ENCODE data around the gene ATXN2. TPM values are rescaled to one million over a fixed set of nuclear protein-coding genes. Genes with fewer than 3 reads are reported as not detected.
"Not testable (repeated sequence)": the region's sequence is repeated elsewhere in the genome, so short reads cannot be mapped to it uniquely, and the experiment has no call there.

The ATXN2 gene
- total RNA-seq, 1 experiment from 2014 or later, result 72.9 TPM

DNA sequence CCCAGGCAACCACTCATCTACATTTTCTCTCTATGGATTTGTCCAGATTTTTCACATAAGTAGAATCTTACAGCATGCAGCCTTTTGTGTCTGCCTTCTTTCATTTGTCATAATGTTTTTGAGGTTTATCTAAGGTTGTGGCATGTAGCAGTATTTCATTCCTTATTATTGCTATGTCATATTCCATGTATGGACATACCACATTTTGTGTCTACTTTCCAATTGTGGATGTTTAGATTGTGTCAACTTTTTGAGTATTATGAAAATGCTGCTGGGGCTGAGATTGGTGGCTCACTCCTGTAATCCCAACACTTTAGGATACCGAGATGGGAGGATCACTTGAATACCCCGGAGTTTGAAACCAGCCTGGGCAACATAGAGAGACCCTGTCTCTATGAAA, 3.2 kb upstream of the ATXN2 start:
- H3K4me3 Mint-ChIP-seq, result no peak overlapping the region

GRCh38 chr12:111600986-111601385, 1.9 kb upstream of the ATXN2 start:
- Mint-ChIP-seq H3K4me3 (peak overlapping the region in 1 of 2 experiments; percentile 86; a peak in 2 of 5 replicates), H3K4me1 (peaks cover 11 to 13% of the 10 kb centered on the region in 2 experiments), H3K36me3 (ENCODE audit: insufficient read depth in 1 of 3, low read depth in 3 of 3) (peaks cover 0 to 11% (median 0%) of the 10 kb centered on the region in 3 experiments; a peak in 3 of 7 replicates)
- H3K14ac ChIP-seq (ENCODE audit: insufficient read depth, low read length); H3K4me2 ChIP-seq (ENCODE audit: insufficient read depth, insufficient read length, low read length); H3K9ac ChIP-seq (ENCODE audit: extremely low read depth, insufficient read length, low read length); H3K79me1 ChIP-seq (ENCODE audit: insufficient read depth, low read depth, low read length, poor library complexity, severe bottlenecking); H3K9me3 ChIP-seq (ENCODE audit: control insufficient read depth, low read depth, low read length); H4K91ac ChIP-seq (ENCODE audit: insufficient read length, low read depth, low read length); H3K27ac Mint-ChIP-seq; H2BK12ac ChIP-seq (ENCODE audit: insufficient read length, low read depth, low read length); H3K18ac ChIP-seq (ENCODE audit: insufficient read length, low read depth, low read length); H3K4ac ChIP-seq (ENCODE audit: low read depth, low read length); H3K56ac ChIP-seq (ENCODE audit: insufficient read length, low read depth, low read length); H3T11ph ChIP-seq (ENCODE audit: low read length); H2BK5ac ChIP-seq (ENCODE audit: insufficient read length, low read length); H4K8ac ChIP-seq (replicated peaks; ENCODE audit: insufficient read length, low read depth, low read length); H3K27me3 Mint-ChIP-seq (ENCODE audit: low read depth); DNase-seq; H2BK120ac ChIP-seq (ENCODE audit: low read depth, low read length, poor library complexity, severe bottlenecking); H3K27me3 ChIP-seq (ENCODE audit: insufficient read depth, low read length); H4K20me1 ChIP-seq (ENCODE audit: control insufficient read depth, insufficient read depth, insufficient read length); H2BK15ac ChIP-seq (ENCODE audit: low read depth, low read length); H4K5ac ChIP-seq (ENCODE audit: insufficient read length, low read depth, low read length); H3K79me2 ChIP-seq (ENCODE audit: insufficient read depth, low read length); H3K4me1 ChIP-seq (ENCODE audit: insufficient read depth, low read length); H3K27ac ChIP-seq (ENCODE audit: insufficient read length, low read depth, low read length); H2AFZ ChIP-seq (ENCODE audit: low read length); H2BK20ac ChIP-seq (ENCODE audit: low read depth, low read length, poor library complexity, severe bottlenecking); H2AK5ac ChIP-seq (ENCODE audit: insufficient read length, low read length); H3K23ac ChIP-seq (ENCODE audit: insufficient read length, low read depth, low read length); H3K9me3 Mint-ChIP-seq: not testable (repeated sequence)
- peaks cover 20% of the 10 kb centered on the region for H3K23me2 ChIP-seq (ENCODE audit: insufficient read length, low read depth, low read length, poor library complexity, severe bottlenecking)
- no CpG with 5 or more reads among the region's 12 CpGs for WGBS (ENCODE audit: extremely low coverage, insufficient read length, low lambda C conversion rate)

More for the DNA sequence above, 3.2 kb upstream of the ATXN2 start:
- H3K27me3 ChIP-seq (ENCODE audit: insufficient read depth, low read length), result no peaks in the 10 kb centered on the region
- DNase-seq, result no peak
- no CpG with 5 or more reads among the region's 2 CpGs for WGBS (ENCODE audit: extremely low coverage, insufficient read length, low lambda C conversion rate)
- H3K23me2 ChIP-seq (ENCODE audit: insufficient read length, low read depth, low read length, poor library complexity, severe bottlenecking), result peaks cover 17% of the 10 kb centered on the region
- no peak overlapping the region for H2BK20ac ChIP-seq (ENCODE audit: low read depth, low read length, poor library complexity, severe bottlenecking)
- no peak overlapping the region for H3K9ac ChIP-seq (ENCODE audit: extremely low read depth, insufficient read length, low read length)
- no peak overlapping the region for H2BK5ac ChIP-seq (ENCODE audit: insufficient read length, low read length)
- Mint-ChIP-seq H3K27ac (no peak overlapping the region), H3K27me3 (ENCODE audit: low read depth) (no peaks in the 10 kb centered on the region; the same call in 1 of the 2 replicates), H3K9me3 (peaks cover 5 to 8% of the 10 kb centered on the region in 2 experiments; a peak in 4 of 5 replicates), H3K4me1 (peaks cover 5% of the 10 kb centered on the region in 2 experiments), H3K36me3 (ENCODE audit: insufficient read depth in 1 of 3, low read depth in 3 of 3) (peaks cover 0 to 11% (median 0%) of the 10 kb centered on the region in 3 experiments; a peak in 2 of 7 replicates)
- no peak overlapping the region for H2BK15ac ChIP-seq (ENCODE audit: low read depth, low read length)
- no peak overlapping the region for H3K18ac ChIP-seq (ENCODE audit: insufficient read length, low read depth, low read length)
- H2AK5ac ChIP-seq (ENCODE audit: insufficient read length, low read length), result no peak overlapping the region
- H4K5ac ChIP-seq (ENCODE audit: insufficient read length, low read depth, low read length), result no peak overlapping the region
- no peak for TF ChIP-seq CTCF (conservative IDR thresholded peaks at IDR 0.05)
- no peak overlapping the region for H3K4ac ChIP-seq (ENCODE audit: low read depth, low read length)
- H3K4me1 ChIP-seq (ENCODE audit: insufficient read depth, low read length), result no peaks in the 10 kb centered on the region
- H3K79me1 ChIP-seq (ENCODE audit: insufficient read depth, low read depth, low read length, poor library complexity, severe bottlenecking), result no peaks in the 10 kb centered on the region
- no peak overlapping the region for H2BK12ac ChIP-seq (ENCODE audit: insufficient read length, low read depth, low read length)
- H3K23ac ChIP-seq (ENCODE audit: insufficient read length, low read depth, low read length), result no peak overlapping the region
- no peak overlapping the region for H3K4me2 ChIP-seq (ENCODE audit: insufficient read depth, insufficient read length, low read length)
- H2BK120ac ChIP-seq (ENCODE audit: low read depth, low read length, poor library complexity, severe bottlenecking), result no peak overlapping the region
- no peak overlapping the region for H4K91ac ChIP-seq (ENCODE audit: insufficient read length, low read depth, low read length)
- no peak overlapping the region for H3K27ac ChIP-seq (ENCODE audit: insufficient read length, low read depth, low read length)
- H3K56ac ChIP-seq (ENCODE audit: insufficient read length, low read depth, low read length), result no peak overlapping the region
- H4K8ac ChIP-seq (replicated peaks; ENCODE audit: insufficient read length, low read depth, low read length), result no peak overlapping the region
- no peak overlapping the region for H3K14ac ChIP-seq (ENCODE audit: insufficient read depth, low read length)
- no peaks in the 10 kb centered on the region for H3K9me3 ChIP-seq (ENCODE audit: control insufficient read depth, low read depth, low read length)
- H4K20me1 ChIP-seq (ENCODE audit: control insufficient read depth, insufficient read depth, insufficient read length), result no peaks in the 10 kb centered on the region
- peaks cover 3% of the 10 kb centered on the region; the same call in 1 of the 2 replicates for H3K79me2 ChIP-seq (ENCODE audit: insufficient read depth, low read length)
- no peak overlapping the region for H3T11ph ChIP-seq (ENCODE audit: low read length)
- no peak overlapping the region for H2AFZ ChIP-seq (ENCODE audit: low read length)

All from H9 (cell line).